Measurements from ENCODE around the gene RNF150.

- TF ChIP-seq CTCF (IDR thresholded peaks at IDR 0.05; ENCODE audit: low read depth, low read length, missing input control): no peak
- no peak for TF ChIP-seq MAX (IDR thresholded peaks at IDR 0.05)
- TF ChIP-seq NR2F2 (IDR thresholded peaks at IDR 0.05): no peak
- no peak for TF ChIP-seq YY1 (IDR thresholded peaks at IDR 0.05)
- no peak for TF ChIP-seq TAF1 (conservative IDR thresholded peaks at IDR 0.05)
- no peak for TF ChIP-seq EGR1 (IDR thresholded peaks at IDR 0.05; ENCODE audit: low read depth in 2 of 2)
- no peak for TF ChIP-seq JUND (IDR thresholded peaks at IDR 0.05)
- no peak for TF ChIP-seq REST (IDR thresholded peaks at IDR 0.05)
- TF ChIP-seq RAD21 (IDR thresholded peaks at IDR 0.05): no peak
- TF ChIP-seq SP1 (IDR thresholded peaks at IDR 0.05): no peak
Observed at GRCh38 chr4:141011901-141012315, 121.4 kb downstream of the RNF150 start.
